Measurements from ENCODE around the gene UST.

Gene UST

GRCh38 chr6:148703900-148704299 lies 42.9 kb upstream of the UST start:
- no peak for TF ChIP-seq CTCF (IDR thresholded peaks at IDR 0.05; ENCODE audit: low read depth, low read length, missing control alignments)
- no peak overlapping the region for H3K4me3 ChIP-seq (ENCODE audit: low read depth, low read length)
- DNase-seq (ENCODE audit: low read depth): no peak

- TF ChIP-seq CTCF (IDR thresholded peaks at IDR 0.05; ENCODE audit: low read depth, low read length, missing control alignments): no peak
- DNase-seq (ENCODE audit: low read depth): no peak
- no peak overlapping the region for H3K4me3 ChIP-seq (ENCODE audit: low read depth, low read length)
Observed at GRCh38 chr6:148704400-148705246, 42.2 kb upstream of the UST start.

GRCh38 chr6:148708707-148709106 lies 38.1 kb upstream of the UST start:
- no peak for DNase-seq (ENCODE audit: low read depth)

GRCh38 chr6:148709577-148709976 lies 37.3 kb upstream of the UST start:
- H3K4me3 ChIP-seq (ENCODE audit: low read depth, low read length): no peak overlapping the region
- DNase-seq (ENCODE audit: low read depth): no peak
- no peak for TF ChIP-seq CTCF (IDR thresholded peaks at IDR 0.05; ENCODE audit: low read depth, low read length, missing control alignments)

More at GRCh38 chr6:148708707-148709106, 38.1 kb upstream of the UST start:
- H3K4me3 ChIP-seq (ENCODE audit: low read depth, low read length): no peak overlapping the region
- TF ChIP-seq CTCF (IDR thresholded peaks at IDR 0.05; ENCODE audit: low read depth, low read length, missing control alignments): no peak

GRCh38 chr6:148711833-148712654 lies 34.8 kb upstream of the UST start:
- no peak overlapping the region for H3K4me3 ChIP-seq (ENCODE audit: low read depth, low read length)
- no peak for DNase-seq (ENCODE audit: low read depth)
- TF ChIP-seq CTCF (IDR thresholded peaks at IDR 0.05; ENCODE audit: low read depth, low read length, missing control alignments): no peak

- no peak for TF ChIP-seq CTCF (IDR thresholded peaks at IDR 0.05; ENCODE audit: low read depth, low read length, missing control alignments)
- H3K4me3 ChIP-seq (ENCODE audit: low read depth, low read length): no peak overlapping the region
- no peak for DNase-seq (ENCODE audit: low read depth)
Observed at GRCh38 chr6:148713033-148713738, 33.6 kb upstream of the UST start.
